GM18507 (cell line): ENCODE measurements around the gene PAX6.

Experiments
- DNase-seq: peaks from one replicate; pipeline ENCODE4 v3.0.0; 2011; ENCODE audit warnings: low read depth; ENCODE audit not compliant: insufficient read length; ENCODE audit errors: extremely low spot score
- FAIRE-seq: peaks from 2 replicates; lab custom pipeline; 2011; peaks lifted over from hg19 to GRCh38; lab: Jason Lieb, UNC

The PAX6 gene

DNA sequence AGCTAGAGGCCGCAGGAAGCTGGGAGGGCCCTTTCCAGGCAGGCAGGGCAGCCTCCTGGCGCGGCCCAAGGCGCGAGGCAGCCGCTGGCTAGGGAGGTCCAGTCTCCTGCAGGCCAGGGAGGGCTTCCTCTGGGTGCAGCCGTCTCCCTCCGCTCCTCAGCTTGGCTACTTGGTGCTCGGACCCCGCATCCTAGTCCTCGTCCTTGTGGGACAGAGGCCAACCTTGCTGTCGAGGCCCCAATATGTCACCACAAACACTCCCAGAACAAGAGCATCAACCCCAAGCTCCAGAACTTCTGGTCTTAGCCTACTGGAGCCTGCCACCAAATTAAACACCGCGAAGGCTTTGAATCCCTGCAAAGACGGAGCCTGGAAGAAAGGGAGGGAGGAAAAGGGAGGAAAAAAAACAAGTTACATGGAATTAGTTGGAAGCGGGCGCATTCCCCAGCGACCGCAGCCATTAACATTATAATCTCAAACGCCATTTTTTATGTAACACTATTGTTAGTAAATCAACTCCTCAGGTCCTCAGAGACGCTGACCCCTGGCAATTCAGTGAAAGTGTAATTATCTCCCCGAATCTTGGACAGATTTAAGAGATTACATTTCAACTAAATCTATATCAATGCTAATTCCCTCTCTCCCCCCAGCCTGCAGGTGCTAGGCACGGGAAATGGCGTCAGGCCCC is 12.7 kb upstream of the PAX6 start:
- no peak for DNase-seq
- FAIRE-seq: no peak

DNA sequence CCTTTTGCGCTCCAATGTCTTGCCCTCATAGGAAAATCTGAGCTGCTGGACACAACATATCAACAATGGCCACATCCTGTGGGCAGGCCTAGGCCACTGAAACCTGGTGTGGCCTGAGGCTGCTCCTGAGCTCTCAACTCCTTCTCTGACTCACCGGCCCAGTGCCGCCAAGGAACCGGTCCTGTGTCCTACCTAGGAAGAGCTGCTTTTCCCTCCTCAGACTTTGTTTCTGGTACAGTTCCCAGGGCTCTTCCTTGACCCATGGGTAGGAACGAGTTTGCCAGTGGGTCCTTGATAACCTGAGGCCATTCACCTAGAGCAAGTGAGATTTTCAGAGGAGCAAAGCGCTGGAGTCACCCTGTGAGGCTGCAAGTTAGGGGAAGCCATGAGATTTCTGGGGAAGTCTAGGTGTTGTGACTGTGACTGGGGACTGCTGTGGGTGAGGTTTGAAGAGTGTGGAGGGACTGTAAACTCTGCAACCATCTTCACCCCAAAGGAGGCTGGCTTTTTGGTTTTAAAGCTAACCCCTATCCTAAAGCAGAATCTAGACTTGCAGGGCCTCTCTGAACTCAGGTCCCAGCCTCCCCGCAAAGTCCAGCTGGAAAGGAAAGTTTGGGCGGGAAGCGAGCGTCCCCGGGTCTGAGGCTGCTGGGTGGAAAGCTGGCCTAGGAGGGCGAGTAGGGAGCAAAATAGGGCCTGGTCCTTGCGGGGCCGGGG is 12.0 kb upstream of the PAX6 start:
- DNase-seq: no peak
- no peak for FAIRE-seq

DNA sequence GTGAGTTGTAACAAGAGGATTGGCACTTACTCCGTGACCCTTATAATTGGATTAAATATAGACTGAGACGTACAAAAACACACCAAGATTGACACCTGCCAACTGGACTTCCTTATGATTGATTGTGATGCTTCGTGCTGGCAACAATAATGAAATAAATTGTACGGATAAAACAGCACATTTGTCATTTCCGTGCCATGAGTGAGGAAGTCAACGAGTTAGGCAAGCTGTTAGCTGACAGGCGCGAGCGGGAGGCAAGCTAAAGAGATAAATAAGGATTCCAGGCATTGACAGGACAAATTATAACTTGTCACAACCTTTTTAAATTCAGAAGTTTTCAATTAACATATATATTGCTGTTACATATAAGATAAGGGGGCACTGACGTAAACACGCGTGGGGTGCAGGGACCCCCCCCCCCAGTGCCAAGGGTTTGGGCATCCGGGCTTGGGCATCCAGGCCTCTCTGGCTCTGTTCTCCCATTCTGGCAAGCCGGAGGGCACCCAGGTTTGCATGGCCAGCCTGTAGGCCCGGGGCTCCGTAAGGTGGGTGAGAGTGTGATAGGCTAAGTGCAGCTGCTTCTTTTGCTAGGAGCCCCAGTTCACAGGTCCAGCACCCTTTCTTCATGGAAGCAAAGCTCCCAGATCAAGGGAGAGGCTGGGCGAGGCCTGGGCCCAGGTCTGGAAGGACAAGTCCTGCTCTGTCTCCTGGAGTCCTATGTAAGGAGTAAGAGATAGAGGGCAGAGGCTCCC is 11.2 kb upstream of the PAX6 start:
- DNase-seq (no peak), FAIRE-seq (no peak)

DNA sequence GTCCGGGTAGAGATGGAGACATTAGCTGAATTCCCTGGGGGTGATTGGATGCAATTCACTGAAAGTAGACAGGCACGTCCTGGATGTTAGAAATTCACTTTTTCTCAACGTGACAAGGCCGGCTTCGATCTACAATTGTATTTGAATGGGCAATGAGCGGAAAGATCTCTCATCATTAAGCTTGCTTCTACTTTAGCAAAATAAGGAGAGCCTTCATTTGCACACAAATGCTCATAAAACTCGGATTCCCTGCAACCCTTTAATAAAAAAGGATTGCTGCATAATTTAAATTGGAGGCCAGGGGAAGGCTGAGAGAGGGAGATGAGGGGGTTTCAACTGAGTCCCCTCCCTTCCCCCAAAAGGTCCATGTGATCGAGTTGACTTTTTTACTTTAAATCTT is 10.6 kb upstream of the PAX6 start:
- FAIRE-seq (no peak), DNase-seq (no peak)

DNA sequence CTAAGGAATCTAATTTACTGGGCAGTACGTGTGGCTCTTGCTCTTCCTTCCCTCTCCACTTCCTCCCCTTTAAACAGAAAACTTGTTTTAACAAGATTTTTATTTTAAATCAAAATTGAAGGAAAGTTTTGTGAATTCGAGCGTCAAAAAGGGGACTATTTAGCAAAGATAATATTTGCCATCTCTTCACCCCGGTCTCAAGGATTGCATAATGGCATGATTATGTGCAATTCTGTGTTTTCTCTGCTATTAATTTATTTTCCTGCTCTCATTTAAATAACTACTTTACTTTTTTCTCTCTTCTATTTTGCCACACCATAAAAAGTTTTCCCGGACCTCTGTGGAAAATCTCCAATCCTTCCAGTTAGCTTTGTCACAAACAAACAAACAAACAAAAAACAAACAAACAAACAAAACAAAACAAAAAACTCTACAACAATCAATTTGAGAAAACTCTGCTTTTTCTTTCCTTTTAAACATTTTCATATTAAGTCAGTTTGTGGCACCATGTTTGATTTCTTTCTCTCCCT is 10.2 kb upstream of the PAX6 start:
- FAIRE-seq: no peak
- DNase-seq: no peak

DNA sequence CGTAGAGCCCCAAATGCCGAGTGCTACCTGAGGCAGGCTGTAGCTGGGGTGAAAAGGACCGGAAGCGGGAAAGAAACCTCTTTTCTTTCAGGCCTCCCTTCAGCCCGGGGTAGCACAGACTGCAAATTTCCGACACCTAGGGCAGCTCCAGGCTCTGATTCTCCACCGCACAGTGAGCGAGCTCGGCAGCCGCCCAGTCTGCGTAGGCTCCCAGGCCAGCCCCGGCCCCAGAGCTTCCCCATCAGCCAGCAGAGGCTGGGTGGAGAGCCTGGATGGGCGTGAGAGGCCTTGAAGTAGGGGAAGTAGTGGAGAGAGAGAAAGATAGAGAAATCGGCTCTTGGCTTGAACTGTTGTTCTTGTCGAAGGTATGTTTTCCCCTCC is 9.3 kb upstream of the PAX6 start:
- FAIRE-seq: no peak

DNA sequence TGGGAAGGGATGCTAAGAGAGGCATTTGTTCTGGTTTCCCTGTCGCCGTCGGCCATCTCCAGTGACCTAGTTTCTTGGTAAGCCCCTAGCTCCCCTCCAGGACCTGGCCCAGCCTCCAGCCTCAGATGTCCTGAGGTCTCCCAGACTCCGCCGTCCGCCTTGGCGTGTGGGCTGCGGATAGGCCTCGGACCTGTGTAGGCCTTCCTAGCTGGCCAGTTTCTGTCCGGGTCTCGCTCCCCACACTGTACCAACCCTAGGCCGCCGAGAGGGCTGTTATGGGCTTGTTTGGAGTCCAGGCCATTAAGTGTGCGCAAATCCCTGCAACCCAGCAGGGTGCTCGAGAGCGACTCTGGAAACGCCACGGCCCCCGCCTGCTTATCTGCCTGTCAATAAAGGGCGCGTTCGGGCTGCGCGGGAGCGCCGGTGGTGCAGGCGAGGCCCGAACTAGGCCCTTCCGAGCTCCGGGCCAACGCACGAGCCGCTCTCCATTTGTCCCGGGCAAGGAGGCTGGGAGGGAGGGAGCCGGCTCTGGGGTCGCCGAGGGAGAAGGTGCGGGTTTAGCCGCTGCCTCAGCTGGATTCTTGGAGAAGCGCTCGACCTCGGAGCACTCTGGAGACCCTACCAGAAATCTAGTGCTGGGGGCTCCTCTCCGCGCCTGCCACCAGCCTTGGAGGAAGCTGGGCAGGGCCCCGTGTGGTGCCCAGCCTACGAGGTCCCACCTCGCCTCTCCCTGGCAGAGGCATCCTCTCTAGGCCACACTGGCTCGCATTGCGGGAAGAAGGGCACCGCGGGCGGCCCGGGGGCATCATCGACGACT is 8.7 kb upstream of the PAX6 start:
- FAIRE-seq: no peak

More for the DNA sequence above, 9.3 kb upstream of the PAX6 start:
- DNase-seq: no peak

DNA sequence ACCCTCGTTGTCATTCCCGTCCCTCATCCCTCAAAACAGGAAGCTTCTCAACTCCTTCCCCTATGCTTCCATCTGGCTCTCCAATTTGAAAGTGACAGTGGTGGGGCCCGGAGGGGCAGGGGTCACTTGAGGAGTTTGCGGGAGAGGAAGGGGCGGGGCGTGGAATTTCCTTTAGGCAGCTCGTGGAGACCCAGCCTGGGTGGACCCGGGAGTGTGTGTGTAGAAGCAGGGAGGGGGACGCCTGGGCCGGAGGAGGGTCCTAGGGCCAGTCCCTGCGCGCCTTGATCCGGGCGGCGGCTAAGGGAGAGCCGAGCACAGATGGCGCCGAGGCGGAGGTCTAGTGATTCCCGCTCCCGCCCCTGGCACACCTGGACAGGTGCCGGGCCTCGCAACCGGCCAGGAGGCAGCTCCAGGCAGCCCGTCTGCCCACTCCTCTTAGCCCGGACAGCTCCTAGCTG is 7.8 kb upstream of the PAX6 start:
- FAIRE-seq: no peak

More for the DNA sequence above, 8.7 kb upstream of the PAX6 start:
- no peak for DNase-seq

DNA sequence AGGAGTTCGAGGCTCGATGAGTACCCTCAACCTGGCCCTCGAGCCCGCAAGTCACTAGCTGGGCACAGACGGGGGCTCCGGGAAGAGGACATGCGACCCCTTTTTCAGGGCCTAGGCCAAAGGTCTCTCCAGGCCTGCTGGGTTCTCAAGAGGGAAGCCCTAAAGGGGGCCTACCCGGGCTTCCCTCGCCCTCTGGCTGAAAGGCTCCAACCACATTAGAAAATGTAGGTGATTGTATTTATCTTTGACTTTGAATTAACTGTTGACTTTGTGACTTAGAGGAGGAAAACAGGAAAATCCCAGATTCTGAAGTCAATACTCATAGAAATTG is 7.3 kb upstream of the PAX6 start:
- FAIRE-seq (no peak), DNase-seq (no peak)

More for the DNA sequence above, 7.8 kb upstream of the PAX6 start:
- DNase-seq: no peak

DNA sequence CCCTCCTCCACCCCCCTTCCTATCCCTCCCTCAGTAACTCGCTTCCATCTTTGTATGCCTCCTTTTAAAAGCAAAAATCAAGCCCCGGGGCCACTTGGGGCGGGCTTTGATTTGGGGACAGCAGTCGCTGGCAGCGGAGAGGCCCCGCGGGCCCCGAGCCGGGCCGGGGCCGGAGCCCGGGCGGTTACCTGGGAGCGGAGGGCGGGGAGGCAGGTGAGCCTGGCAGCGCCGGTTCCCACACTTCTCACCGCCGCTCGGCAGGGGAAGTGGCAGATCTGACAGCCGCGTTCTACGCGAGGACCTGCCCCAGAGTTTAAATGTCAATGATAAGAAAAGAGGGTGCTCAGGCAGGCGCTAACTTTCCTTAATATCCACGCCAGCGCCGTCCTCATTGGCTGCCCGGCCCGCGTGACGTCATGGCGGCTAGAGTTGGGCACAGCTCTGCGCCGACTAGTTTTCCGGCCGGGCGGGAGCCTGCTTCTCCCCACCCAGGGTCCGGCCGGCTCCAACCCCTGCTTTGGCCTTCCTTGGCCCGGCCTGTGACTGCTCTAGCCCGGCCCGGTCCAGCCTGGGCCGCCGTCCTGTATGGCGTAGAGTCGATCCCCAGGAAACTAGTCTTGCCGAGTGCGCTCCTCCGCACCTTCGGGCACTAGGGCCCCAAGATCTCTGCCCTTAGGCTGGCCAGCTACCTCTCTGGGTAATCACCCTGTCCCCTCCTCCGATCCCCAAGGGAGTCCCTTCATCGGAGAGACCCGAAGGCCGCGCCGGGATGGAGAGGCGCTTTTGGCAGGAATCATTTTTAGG is 6.7 kb upstream of the PAX6 start:
- FAIRE-seq (no peak), DNase-seq (no peak)

DNA sequence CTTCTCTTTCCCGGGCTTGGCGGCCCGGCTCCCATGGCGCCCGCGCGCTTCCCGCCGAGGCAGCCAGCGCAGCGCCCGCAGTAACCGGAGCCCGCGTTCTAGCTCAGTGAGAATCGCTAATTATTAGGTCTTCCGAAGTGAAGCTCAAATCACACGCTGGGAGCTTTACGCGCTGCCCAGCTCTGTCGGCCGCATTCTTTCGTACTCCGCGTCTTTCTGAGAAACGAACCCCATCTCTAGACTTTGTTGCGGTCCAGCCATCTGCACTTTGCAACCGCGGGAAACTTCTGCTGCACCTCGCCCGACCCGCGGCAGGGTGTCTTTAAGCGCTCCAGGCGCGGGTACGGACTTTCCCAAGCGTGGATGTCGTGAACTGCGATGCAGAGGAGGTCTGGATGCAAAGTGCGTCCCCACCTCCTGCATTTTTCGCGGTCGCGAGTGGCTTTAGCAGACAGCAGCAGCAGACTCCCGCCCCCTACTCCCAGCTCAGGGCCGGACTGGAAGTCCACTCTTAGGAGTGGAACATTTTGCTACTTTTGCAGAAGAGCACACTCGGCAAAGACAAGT is 6.0 kb upstream of the PAX6 start:
- FAIRE-seq (no peak), DNase-seq (no peak)

DNA sequence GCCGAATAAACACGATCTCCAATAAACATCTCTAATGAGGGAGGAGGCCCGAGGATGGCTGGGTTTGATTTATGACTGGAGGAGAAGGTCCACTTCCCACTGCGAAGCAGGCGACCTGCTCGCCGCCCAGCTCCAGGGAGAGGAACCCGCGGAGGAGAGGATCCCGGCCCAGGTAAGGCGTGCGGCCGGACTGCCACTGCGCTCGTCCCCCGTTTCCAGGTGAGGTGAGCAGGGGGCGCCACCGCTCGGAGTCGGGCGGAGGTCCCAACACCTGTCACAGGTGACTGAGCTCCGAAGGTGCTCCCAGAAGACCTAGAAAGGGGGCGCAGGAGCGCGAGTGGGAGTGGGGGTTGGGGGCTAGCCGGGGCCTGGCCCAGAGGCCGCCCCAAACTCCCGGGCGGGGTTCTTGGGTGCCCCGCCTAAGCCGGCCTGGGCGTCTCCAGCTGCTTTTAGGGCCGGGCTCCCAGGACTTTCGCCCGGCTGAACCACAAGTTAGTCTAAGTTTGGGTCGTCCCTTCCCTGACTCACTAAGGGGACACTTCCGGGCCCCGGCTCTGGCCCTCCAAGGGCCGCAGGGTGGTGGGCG is 5.4 kb upstream of the PAX6 start:
- DNase-seq (no peak), FAIRE-seq (no peak)

DNA sequence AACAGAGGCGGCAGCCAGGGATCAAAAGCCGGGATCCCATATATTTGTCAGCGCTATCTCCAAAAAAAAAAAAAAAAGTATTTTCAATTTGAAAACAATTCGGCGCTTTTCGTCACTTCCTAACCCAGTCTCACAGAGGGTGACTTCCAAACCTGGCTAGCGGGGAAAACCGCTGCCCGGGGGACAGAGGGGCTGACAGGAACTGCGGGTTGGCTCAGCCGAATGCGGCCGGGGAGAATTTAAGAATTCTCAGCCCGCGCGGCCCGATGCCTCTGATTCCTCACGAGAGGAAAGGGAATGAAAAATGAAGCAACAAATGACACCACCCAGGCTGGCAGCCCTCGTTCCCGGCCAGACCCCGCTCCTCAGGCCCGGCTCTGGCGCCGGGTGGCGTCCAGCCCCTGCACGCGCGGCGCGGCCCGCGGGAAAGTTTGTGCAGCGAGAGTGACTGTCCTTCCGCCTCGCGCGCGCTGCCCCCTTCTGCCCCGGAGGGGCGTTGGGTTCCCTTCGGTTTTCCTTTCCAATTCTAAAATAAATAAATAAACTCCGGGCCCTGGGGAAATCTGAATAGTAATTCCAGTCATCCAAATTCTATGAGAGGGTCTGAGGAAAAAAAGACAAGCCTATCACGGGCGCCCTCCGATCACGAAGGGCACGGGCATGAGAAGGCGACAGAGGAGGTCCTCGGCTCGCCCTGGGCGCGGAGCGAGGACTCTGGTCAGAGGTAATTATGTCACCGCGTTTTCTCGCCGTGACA is 4.8 kb upstream of the PAX6 start:
- FAIRE-seq (no peak), DNase-seq (no peak)

DNA sequence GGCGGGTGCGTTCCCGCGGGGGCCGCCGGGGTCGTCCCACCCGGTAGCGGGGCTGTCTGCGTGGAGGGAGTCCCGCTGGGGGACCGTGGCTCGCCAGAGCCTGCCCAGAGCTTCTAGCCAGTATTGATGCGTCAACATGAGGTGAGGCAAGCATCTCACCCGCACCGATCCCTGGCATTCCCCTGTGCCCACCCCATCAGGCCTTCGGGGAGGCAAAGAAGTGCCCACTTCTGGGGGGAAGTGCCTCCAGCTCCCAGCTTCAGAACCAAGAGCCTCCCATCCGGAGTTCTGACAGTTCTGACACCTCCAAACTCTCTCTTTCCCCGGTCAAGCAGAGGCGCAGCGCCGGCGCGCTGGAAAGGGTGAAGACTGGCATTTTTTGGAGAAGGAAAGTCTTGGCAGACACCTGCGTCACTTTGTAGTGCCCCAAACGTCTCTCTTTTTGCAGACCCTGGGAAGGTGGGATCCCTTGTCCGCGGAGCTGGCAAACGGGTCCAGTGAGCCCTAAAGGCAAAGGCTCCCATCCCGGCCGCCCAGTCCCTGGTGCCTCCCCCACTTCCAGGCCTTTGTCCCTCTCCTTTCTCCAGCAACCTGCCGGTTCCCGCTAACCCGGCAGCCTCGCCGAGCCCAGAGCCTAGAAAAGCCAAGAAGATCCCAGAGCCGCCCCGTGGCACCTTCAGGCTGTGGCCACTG is 3.2 kb upstream of the PAX6 start:
- FAIRE-seq (no peak), DNase-seq (no peak)

DNA sequence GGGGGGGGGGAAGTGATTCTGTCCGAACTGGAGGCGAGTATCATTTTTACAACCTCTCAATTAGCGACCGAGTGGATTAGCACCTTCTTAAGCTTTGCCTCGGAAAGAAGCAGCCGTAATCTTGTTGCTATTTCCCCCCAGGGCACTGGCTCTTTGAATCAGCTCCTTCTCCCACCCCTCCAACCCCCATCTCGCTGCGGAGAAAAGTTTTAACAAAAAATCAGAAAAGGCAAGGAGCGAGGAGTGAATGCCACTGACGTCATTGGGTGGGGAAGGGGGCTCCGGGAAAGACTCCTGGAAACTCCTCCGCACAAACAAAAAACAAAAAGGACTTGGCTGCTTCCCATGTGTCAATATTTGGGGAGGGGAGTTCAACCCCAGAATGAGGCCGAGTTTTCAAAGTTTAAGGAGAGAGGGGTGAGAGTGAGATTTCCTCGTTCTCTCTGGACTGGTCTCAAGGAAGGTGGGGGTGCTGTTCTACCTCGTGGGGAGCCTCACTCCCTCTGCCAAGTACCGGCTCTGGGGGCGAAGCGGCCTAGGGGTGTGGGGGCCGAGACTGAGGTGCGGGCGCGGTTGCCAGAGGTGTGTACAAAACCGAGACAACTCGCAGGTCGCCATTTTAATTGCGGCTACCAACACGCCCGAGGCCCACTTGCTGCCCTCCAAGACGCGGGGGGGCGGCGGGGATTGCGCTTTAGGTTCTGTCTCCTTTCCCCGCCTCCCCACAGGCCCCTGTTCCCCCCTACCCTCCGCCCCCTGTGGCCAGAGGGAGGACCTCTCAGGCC is 2.5 kb upstream of the PAX6 start:
- DNase-seq (no peak), FAIRE-seq (no peak)
